ENCODE measurements around the gene ZNF343. TPM values are rescaled to one million over a fixed set of nuclear protein-coding genes. Genes with fewer than 3 reads are reported as not detected.

The ZNF343 gene
- total and polyA plus RNA-seq, 2 donors (not counting 1 experiment from before 2014, with no cell fraction given), result 11.2 to 15.0 TPM

DNA sequence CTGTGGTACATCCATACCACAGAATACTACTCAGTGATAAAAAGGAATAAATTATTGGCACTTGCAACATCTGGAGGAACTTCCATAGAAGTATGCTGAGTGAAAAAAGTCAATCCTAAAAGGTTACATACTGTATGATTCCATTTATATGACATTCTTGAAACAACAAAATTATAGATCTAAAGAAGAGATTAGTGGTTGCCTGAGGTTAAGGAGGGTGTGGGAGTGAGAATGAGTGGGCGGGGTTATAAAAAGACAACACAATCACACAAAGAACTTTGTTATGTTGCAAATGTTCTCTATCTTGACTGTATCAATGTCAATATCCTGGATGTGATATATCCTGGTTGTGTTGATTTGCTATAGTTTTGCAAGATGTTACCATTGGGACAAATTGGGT lies 59.3 kb downstream of the ZNF343 start:
- no peaks in the 10 kb centered on the region for H3K36me3 ChIP-seq (ENCODE audit: control insufficient read depth, insufficient read depth, low read length)
- no peaks in the 10 kb centered on the region for H3K4me1 ChIP-seq (ENCODE audit: control insufficient read depth, extremely low read depth, insufficient read depth, low read length)
- no peak overlapping the region for H3K9ac ChIP-seq (ENCODE audit: insufficient read depth, low read length)
- H4K20me1 ChIP-seq (ENCODE audit: control insufficient read depth, extremely low read depth, insufficient read depth, low read length), result no peaks in the 10 kb centered on the region
- H3K79me2 ChIP-seq (ENCODE audit: control insufficient read depth, insufficient read depth, low read length), result no peaks in the 10 kb centered on the region
- H3K27ac ChIP-seq (ENCODE audit: insufficient read depth, low read length), result no peak overlapping the region
- no peaks in the 10 kb centered on the region for H3K9me3 ChIP-seq (ENCODE audit: control insufficient read depth, insufficient read depth, low read depth, low read length)
- H3K4me3 ChIP-seq (replicated peaks in 1 of 4; ENCODE audit: control extremely low read depth in 1 of 4, insufficient read depth in 1 of 4, low read depth in 3 of 4, low read length in 4 of 4), result no peak overlapping the region
- no peak overlapping the region for H2AFZ ChIP-seq (ENCODE audit: low read length)
- H3K4me2 ChIP-seq (ENCODE audit: extremely low read depth, insufficient read depth, low read length), result no peak overlapping the region
- TF ChIP-seq, protein P1, sequence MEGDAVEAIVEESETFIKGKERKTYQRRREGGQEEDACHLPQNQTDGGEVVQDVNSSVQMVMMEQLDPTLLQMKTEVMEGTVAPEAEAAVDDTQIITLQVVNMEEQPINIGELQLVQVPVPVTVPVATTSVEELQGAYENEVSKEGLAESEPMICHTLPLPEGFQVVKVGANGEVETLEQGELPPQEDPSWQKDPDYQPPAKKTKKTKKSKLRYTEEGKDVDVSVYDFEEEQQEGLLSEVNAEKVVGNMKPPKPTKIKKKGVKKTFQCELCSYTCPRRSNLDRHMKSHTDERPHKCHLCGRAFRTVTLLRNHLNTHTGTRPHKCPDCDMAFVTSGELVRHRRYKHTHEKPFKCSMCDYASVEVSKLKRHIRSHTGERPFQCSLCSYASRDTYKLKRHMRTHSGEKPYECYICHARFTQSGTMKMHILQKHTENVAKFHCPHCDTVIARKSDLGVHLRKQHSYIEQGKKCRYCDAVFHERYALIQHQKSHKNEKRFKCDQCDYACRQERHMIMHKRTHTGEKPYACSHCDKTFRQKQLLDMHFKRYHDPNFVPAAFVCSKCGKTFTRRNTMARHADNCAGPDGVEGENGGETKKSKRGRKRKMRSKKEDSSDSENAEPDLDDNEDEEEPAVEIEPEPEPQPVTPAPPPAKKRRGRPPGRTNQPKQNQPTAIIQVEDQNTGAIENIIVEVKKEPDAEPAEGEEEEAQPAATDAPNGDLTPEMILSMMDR (conservative IDR thresholded peaks at IDR 0.05 in 1 of 2, IDR thresholded peaks at IDR 0.05 in 1 of 2; ENCODE audit: low read depth in 1 of 2, low read length in 2 of 2), result no peak
- TF ChIP-seq EZH2 (IDR thresholded peaks at IDR 0.05; ENCODE audit: low read length, missing control alignments), result no peak
- DNase-seq (ENCODE audit: low read depth in 2 of 2), result no peak
- H3K27me3 ChIP-seq (ENCODE audit: control insufficient read depth, insufficient read depth, low read length), result no peaks in the 10 kb centered on the region

DNA sequence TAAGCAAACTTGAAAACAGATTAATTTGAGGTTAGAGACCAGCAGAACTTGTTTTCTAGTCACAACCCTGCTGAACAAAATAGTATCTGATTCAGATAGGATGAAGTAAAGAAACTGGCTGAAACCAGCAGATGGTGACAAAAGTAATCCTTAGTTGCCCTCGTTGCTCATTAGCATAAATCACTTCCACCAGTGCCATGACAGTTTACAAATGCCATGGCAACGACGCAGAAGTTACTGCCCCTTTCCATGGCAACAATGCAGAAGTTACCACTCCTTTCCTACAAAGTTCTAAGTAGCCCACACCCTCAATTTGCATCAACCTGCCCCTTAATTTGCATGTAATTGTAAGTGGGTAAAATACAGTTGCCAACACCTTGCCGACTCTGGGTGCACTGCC lies 61.9 kb downstream of the ZNF343 start:
- Histone ChIP-seq H3K4me2 (ENCODE audit: extremely low read depth, insufficient read depth, low read length) (no peak overlapping the region), H3K9ac (ENCODE audit: insufficient read depth, low read length) (no peak overlapping the region), H3K4me3 (replicated peaks in 1 of 4; ENCODE audit: control extremely low read depth in 1 of 4, insufficient read depth in 1 of 4, low read depth in 3 of 4, low read length in 4 of 4) (no peak overlapping the region), H3K36me3 (ENCODE audit: control insufficient read depth, insufficient read depth, low read length) (no peaks in the 10 kb centered on the region), H3K4me1 (ENCODE audit: control insufficient read depth, extremely low read depth, insufficient read depth, low read length) (no peaks in the 10 kb centered on the region), H3K27me3 (ENCODE audit: control insufficient read depth, insufficient read depth, low read length) (no peaks in the 10 kb centered on the region), H3K79me2 (ENCODE audit: control insufficient read depth, insufficient read depth, low read length) (no peaks in the 10 kb centered on the region), H3K9me3 (ENCODE audit: control insufficient read depth, insufficient read depth, low read depth, low read length) (no peaks in the 10 kb centered on the region), H3K27ac (ENCODE audit: insufficient read depth, low read length) (no peak overlapping the region), H2AFZ (ENCODE audit: low read length) (no peak overlapping the region), H4K20me1 (ENCODE audit: control insufficient read depth, extremely low read depth, insufficient read depth, low read length) (no peaks in the 10 kb centered on the region)
- TF ChIP-seq EZH2 (IDR thresholded peaks at IDR 0.05; ENCODE audit: low read length, missing control alignments), result no peak
- TF ChIP-seq, protein P1 (conservative IDR thresholded peaks at IDR 0.05 in 1 of 2, IDR thresholded peaks at IDR 0.05 in 1 of 2; ENCODE audit: low read depth in 1 of 2, low read length in 2 of 2), result no peak
- no peak for DNase-seq (ENCODE audit: low read depth in 2 of 2)

Other genes with a start within 250 kb of the ZNF343 start
- gene TGM3, start 212.9 kb downstream of the ZNF343 start, total RNA-seq, result under 0.01 TPM in 1 of 2 replicates, not detected in the other
- not detected in 2 replicates for gene TGM3, start 212.9 kb downstream of the ZNF343 start, polyA plus RNA-seq
- not detected in 2 replicates for gene TGM6, start 128.0 kb downstream of the ZNF343 start, total RNA-seq
- not detected in 2 replicates for gene TGM6, start 128.0 kb downstream of the ZNF343 start, polyA plus RNA-seq
- 78.9 and 82.7 TPM in 2 replicates for gene SNRPB, start 38.1 kb downstream of the ZNF343 start, total RNA-seq
- gene SNRPB, start 38.1 kb downstream of the ZNF343 start, polyA plus RNA-seq, result 104 and 159 TPM in 2 replicates
- under 0.01 TPM in 2 replicates for gene TMC2, start 27.7 kb upstream of the ZNF343 start, total RNA-seq
- gene TMC2, start 27.7 kb upstream of the ZNF343 start, polyA plus RNA-seq, result not detected in 2 replicates
- 114 and 117 TPM in 2 replicates for gene NOP56, start 143.7 kb upstream of the ZNF343 start, total RNA-seq
- gene NOP56, start 143.7 kb upstream of the ZNF343 start, polyA plus RNA-seq, result 108 and 180 TPM in 2 replicates
- gene IDH3B, start 155.3 kb upstream of the ZNF343 start, total RNA-seq, result 77.0 and 86.0 TPM in 2 replicates
- gene IDH3B, start 155.3 kb upstream of the ZNF343 start, polyA plus RNA-seq, result 98.2 and 130 TPM in 2 replicates
- gene EBF4, start 183.9 kb upstream of the ZNF343 start, total RNA-seq, result 0.99 and 2.1 TPM in 2 replicates
- gene EBF4, start 183.9 kb upstream of the ZNF343 start, polyA plus RNA-seq, result 0.16 and 0.35 TPM in 2 replicates